GM21447 (cell line): Measurements from ENCODE around the gene CYP19A1.

Source experiments
- ATAC-seq: cut with Tn5 transposase; IDR thresholded peaks from one replicate; pipeline ENCODE4 v1.9.1; 2021; ENCODE audit not compliant: unreplicated experiment

Gene CYP19A1

GRCh38 chr15:51224428-51224827, 114.0 kb downstream of the CYP19A1 start:
- ATAC-seq, result no peak

- no peak for ATAC-seq
These were observed 114.6 kb downstream of the CYP19A1 start for GRCh38 chr15:51223771-51224229.

DNA sequence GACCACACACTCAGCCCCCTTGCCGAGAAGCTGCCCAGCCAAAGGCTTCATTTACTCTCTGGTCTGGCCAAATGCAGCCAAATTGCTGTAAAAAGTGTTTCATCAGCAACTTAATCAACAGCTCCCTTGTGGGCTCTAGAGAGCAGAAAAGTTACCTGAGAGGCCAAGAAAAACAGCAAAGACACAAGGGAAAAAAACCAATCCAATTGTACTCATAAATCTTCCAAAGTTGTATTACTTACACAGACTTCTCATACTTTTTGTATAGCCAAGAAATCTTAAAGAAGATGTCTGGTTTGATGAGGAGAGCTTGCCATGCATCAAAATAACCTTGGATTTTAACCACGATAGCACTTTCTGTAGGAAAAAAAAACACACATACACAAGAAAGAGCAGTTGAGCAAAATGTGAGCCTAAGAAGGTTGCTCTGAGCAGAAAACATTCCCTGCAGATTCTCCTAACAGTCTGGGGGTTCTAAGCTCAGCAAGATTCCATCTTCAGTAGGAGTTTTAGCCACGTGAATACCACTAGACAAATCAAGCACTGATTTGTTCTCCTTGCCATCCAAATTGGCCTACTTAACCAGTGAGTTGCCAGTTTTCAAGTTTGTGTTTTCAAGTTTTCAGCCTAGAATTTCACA, 120.0 kb downstream of the CYP19A1 start:
- no peak for ATAC-seq

- ATAC-seq, result no peak
These were observed 125.5 kb downstream of the CYP19A1 start for GRCh38 chr15:51212909-51213308.

DNA sequence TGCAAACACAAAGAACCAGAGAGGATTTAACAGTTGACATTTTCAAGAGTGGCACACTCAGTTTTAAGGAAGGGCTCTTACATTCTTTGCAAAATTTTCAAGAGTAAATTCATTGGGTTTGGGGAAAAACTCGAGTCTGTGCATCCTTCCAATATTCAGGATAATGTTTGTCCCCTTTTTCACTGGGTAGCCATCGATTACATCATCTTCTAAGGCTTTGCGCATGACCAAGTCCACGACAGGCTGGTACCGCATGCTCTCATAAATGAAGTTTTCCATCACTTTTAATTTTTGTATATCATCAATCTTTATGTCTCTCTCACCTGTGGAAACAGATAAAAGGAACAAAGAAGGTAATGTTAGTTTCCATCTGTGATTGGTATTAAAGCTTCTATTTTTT, 126.2 kb downstream of the CYP19A1 start:
- ATAC-seq, result no peak

- ATAC-seq, result no peak
These were observed 133.1 kb downstream of the CYP19A1 start for GRCh38 chr15:51205050-51205975.

- ATAC-seq, result no peak
These were observed 134.6 kb downstream of the CYP19A1 start for GRCh38 chr15:51203797-51204196.

GRCh38 chr15:51202783-51203182, 135.6 kb downstream of the CYP19A1 start:
- no peak for ATAC-seq

- ATAC-seq, result no peak
These were observed 136.8 kb downstream of the CYP19A1 start for GRCh38 chr15:51201581-51201980.

DNA sequence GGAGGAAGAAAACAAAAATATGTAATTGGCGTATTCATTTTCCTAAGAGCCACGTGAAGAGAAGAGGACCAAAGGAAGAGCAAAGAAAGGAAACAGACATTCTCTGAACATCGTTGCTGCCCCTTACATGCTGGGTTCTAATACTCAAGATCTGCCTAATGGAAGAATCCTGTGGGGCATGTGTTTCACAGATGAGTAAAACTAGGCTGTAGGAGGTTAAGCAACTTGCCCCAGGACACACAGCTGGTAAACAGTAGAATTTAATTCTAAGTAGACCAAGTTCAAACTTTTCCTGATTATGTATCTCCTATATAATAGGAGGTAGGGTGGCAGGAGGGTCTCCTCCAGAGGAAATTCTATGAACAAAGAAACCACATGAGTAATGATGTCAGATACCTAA, 137.6 kb downstream of the CYP19A1 start:
- no peak for ATAC-seq

DNA sequence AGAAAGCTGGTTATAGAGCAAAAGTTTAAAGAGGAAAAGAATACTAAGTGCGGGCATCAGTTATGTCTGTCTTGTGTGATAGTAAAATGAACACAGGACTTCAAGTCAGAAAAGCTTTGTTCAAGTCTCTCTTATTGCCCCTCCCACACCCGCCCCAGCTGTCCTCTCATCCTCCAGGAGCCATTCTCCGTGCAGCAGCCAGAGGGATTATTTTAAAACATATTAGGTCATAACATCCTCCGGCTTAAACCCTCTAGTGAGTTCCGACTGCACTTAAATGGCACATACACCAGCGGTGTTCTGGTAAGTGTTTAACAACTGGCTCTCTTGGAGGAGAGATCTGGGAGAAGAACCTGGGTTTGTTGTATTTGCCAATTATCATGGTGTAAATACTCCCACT, 138.9 kb downstream of the CYP19A1 start:
- ATAC-seq, result no peak

GRCh38 chr15:51198701-51199232, 139.6 kb downstream of the CYP19A1 start:
- ATAC-seq, result no peak

DNA sequence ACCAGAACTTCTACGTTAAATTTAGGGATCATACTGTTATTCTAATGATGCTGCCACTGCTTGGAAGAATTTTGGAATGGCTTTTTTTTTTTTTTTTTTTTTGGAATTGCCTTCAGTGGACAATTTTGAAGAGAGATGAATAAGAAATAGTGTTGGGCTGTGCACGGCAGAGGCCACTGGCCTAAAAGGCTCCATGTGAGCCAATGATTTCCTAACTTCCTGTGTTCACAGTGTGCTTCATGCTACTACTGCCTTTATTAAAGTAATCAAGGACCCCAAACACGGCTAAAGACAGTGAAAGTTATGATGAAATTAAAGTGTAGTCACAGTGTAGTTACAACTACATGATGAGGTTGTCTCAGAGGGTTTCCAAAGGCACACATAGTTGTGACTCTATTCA, 142.9 kb downstream of the CYP19A1 start:
- no peak for ATAC-seq

DNA sequence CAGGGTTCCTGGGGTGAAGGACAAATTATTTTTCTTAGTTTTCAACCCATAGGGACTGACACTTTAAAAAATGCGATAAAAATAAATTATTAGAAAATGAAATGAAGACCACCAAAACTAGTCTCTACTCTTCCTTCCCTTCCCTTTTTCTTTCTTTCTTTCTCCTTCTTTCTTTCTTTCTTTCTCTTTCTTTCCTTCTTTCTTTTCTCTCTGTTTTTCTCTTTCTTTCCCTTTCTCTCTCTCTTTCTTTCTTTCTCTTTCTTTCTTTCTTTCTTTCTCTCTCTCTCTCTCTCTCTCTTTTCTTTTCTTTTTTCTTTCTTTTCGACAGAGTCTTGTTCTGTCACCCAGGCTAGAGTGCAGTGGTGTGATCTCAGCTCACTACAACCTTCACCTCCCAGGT, 144.4 kb downstream of the CYP19A1 start:
- ATAC-seq, result no peak

GRCh38 chr15:51193526-51193925, 144.9 kb downstream of the CYP19A1 start:
- ATAC-seq, result no peak

DNA sequence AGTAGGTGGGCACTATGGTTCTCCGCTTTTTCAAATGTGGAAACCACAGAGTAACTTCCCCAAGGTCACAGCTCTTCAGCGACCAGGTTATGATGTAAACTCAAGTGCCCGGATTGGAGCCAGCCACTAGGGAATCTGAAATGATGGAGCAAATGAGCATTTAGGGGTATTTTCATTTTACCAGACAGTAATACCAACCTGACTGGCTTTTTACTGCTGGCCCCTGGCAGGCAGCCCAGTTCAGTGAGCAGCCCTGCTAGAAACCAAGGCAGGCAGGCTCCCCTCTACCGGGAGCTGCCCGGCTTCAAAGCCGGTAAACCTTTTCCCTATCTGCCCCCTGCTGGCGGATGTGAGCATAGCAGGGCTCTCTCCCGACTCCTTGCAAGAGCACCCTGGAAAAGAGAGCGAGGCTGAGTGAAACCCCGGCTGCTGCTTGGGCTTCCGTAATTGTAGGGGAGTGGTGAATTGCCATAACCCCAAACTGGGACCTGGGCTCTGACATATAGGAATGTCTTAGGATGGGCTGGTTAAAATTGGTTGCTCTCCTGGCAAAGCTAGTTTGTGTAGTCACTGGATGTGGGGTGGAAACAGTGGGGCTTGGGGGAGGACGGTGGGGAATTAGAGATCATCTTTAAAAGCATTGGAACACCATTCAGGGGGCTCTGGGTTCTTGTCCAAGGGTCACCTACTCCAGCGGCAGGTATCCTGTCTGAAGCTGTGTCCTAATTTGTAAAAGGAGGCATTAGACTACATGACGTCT, 145.7 kb downstream of the CYP19A1 start:
- ATAC-seq, result no peak

- no peak for ATAC-seq
These were observed 146.6 kb downstream of the CYP19A1 start for GRCh38 chr15:51191766-51192165.

GRCh38 chr15:51191072-51191670, 147.2 kb downstream of the CYP19A1 start:
- no peak for ATAC-seq

DNA sequence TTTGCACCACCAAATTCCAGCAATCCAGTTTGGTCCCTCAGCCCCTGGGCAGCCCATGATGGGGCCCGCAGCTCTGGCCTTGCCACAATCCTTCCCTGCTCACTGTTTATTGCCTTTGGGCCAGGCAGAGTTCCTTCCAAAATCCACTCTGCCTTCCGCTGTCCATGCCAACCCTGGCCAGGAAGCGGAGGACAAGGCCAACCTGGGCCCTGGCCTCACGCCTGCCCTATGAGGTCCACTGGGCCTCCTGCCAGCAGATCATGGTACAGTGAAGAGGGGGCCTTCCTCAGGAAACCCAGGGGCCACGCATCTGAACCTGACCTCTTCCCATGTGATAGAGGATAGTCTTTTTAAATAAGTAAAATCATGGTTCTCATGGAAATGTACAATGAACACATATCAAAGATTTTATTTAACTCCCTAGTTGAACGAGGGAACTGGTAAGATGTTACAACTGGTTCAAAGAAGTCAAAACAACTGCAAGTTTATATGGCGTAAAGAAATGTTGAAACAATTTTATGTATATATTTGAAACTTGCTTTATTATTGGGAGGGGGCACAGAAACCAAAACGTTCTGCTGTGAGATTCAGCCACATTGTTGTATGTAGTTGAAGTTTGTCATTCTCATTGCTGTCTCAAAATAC, 147.8 kb downstream of the CYP19A1 start:
- ATAC-seq, result no peak

GRCh38 chr15:51189669-51190385, 148.6 kb downstream of the CYP19A1 start:
- ATAC-seq, result no peak
